OCI-LY3 (cell line): Measurements from ENCODE around the gene AQP6.

Source experiments
- CTCF ChIP-seq: fragments of 200-600, 300-600 bp; sonication (generic); IDR thresholded peaks from 2 replicates; pipeline ENCODE4 v1.5.1; 2014; ENCODE audit warnings: antibody characterized with exemption, low read length, low read depth
- EZH2phosphoT487 ChIP-seq: fragments of 200-600 bp; shearing (Covaris generic); IDR thresholded peaks from 2 replicates; pipeline ENCODE4 v1.6.1; 2018; ENCODE audit warnings: antibody characterized with exemption, mixed run types, low read depth

- TF ChIP-seq CTCF (no peak), EZH2phosphoT487 (no peak)
These were observed 9.6 kb upstream of the AQP6 start for GRCh38 chr12:49962861-49963765.
